ENCODE results near the gene C1orf56.
"Not testable (repeated sequence)": the region's sequence is repeated elsewhere in the genome, so short reads cannot be mapped to it uniquely, and the experiment has no call there.

C1orf56 gene

DNA sequence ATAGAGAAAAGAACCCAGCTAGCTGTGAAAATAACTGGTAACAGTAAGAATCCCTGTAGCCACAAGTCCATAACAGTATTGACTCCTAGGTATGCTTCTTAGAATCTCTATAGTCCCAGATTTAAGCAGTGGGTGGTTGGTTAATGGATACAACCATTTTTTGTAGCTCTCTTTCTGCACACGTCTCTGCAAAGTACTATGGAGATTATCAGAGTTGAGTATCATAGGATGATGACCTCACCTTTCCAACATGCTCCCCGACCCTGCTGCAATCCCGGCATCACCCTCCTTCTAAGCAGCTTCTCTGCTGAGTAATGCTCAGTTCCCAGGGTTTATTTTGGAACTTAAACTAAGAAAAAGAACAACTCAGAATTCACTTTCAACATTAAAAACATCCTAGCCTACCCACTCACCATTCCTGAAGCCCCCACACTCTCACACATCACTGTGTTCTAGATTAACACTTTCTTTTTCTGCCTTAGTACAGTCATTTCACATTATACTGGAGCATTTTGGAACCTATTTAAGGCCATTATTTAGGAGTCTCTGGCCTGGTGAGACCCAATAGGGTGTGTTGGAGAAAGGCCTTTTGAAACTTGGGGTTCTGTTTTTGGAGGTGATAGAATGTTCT is 15.3 kb downstream of the C1orf56 start:
- DNase-seq (ENCODE audit: low spot score), result no peak

- DNase-seq (ENCODE audit: low spot score), result no peak
Observed at GRCh38 chr1:151065089-151065645, 17.6 kb downstream of the C1orf56 start.

DNA sequence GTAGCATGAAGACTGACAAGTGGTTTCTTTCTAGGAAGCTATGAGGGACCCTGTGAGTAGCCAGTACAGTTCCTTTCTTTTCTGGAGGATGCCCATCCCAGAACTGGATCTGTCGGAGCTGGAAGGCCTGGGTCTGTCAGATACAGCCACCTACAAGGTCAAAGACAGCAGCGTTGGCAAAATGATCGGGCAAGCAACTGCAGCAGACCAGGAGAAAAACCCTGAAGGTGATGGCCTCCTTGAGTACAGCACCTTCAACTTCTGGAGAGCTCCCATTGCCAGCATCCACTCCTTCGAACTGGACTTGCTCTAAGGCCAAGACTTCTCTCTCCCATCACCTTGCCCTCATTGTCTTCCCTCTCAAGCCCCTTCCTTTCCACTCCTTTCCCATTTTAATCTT is 19.6 kb downstream of the C1orf56 start:
- no peak for DNase-seq (ENCODE audit: low spot score)

DNA sequence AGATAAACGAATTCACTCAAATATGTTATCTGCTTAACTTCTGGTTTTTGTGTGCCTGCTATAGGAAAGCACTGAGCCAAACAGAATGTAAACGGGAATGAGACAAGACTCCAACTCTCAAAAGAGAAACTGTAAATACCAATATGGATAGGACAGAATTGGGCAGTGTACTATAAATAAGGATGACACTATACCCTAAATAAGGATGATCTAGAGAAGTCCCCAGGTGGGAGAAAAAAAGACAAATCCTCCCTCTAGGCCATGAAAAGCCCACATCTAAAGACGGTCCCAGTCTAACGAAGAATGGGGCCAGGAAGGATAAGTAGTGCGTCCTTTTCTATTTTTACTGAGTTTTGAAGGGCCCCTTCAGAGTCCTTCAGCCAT is 21.5 kb downstream of the C1orf56 start:
- DNase-seq (ENCODE audit: low spot score), result no peak

GRCh38 chr1:151070474-151071276 is 23.1 kb downstream of the C1orf56 start, which contains the start of gene GABPB2:
Gene GABPB2, plus strand, starts transcription at chr1:151070761. Its CDS starts 17,429 bp downstream, at chr1:151088190.
- DNase-seq (ENCODE audit: low spot score), result peak; percentile 77

DNA sequence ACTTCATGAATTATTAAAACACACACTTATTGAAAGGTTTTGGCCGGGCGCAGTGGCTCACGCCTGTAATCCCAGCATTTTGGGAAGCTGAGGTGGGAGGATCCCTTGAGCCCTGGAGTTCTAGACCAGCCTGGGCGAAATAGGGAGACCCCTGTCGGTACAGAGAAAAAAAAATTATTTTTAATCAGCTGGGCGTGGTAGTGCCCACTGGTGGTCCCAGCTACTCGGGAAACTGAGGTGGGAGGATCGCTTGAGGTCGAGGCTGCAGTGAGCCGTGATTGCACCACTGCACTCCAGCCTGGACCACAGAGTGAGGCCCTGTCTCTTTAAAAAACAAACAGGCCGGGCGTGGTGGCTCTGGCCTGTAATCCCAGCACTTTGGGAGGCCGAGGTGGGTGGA is 24.7 kb downstream of the C1orf56 start:
- DNase-seq (ENCODE audit: low spot score), result no peak

DNA sequence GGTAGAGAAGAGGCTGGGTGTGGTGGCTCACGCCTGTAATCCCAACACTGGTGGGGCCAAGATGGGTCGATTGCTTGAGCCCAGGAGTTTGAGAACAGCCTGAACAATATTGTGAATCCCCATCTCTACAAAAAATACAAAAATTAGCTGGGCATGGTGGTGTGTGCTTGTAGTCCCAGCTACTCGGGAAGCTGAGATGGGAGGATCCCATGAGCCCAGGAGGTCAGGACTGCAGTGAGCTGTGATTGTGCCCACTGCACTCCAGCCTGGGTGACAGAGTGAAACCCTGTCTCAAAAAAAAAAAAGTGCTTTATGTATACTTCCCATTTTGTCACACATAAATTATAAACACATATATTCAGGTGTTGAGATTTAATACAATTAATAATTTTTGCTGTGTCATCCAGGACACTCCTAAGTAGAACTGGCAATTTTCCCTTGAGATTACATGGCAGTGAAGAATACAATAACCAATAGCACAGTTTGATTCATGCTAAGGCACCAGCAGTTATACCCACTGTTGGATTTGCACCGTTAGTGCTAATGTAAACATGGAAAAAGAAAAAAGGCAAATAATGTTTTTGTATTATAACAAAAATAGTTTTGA is 38.5 kb downstream of the C1orf56 start:
- DNase-seq (ENCODE audit: low spot score), result no peak

- not testable (repeated sequence) for DNase-seq (ENCODE audit: low spot score)
Observed at GRCh38 chr1:151097426-151097825, 49.9 kb downstream of the C1orf56 start.

DNA sequence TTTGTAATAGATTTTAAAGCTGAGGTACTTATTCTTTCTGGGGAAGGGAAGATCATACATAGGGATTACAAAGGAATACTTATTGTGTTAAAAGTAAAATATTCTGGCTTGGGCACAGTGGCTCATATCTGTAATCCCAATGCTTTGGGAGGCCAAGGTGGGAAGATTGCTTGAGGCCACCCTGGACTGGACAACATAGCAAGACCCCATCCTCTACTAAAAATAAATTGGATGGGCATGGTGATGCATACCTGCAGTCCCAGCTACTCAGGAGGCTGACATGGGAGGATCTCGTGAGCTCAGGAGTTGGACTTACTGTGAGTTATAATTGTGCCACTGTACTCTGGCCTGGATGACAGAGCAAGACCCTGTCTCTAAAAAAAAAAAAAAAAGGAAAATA is 50.6 kb downstream of the C1orf56 start:
- no peak for DNase-seq (ENCODE audit: low spot score)
